Measurements from ENCODE around the gene GCNT4.

Gene GCNT4

DNA sequence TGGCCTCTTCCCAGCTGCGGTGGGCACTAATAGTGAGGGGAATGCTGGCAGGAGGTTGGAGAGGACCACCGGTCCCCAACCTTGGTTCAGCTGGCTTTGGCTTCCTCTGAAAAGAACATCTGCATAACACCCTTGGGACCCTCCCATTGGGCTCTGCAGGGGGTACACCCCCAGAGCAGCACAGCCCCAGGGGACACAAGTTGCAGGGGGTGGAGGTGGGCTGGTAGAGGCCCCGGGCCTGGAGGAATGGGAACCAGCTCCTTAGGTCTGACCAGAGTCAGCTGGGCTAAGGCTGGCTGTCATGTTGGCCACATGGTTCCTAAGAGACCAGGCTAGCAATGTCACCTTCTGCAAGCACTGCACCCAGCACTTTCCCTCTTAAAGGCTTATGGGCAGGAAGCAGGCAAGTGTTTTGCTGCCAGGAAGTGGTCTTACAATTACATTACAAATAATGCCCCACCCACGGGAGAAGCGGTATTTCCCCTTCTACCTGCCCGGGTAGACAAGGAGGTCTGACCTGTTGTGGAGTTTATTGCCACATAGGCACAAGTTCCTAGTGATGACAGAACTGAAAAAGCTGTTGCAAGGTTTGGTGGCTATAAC lies 18.1 kb downstream of the GCNT4 start:
- Histone ChIP-seq H2AK5ac (ENCODE audit: low read depth, low read length) (no peak overlapping the region), H4K91ac (ENCODE audit: low read depth, low read length, poor library complexity) (no peak overlapping the region), H3K4me3 (ENCODE audit: low read length in 2 of 2) (no peak overlapping the region), H2AFZ (ENCODE audit: low read length) (no peak overlapping the region), H3K79me1 (ENCODE audit: low read depth, low read length) (no peaks in the 10 kb centered on the region), H3K18ac (ENCODE audit: low read length) (no peak overlapping the region), H3K27ac (replicated peaks; ENCODE audit: low read length) (no peak overlapping the region), H2BK5ac (ENCODE audit: low read length) (no peak overlapping the region), H2BK120ac (ENCODE audit: low read depth, low read length) (no peak overlapping the region), H3K23ac (ENCODE audit: low read depth, low read length, poor library complexity) (peak overlapping the region; percentile 19), H3K4me1 (ENCODE audit: control insufficient read depth in 2 of 2, insufficient read depth in 1 of 2, low read depth in 1 of 2, low read length in 2 of 2) (no peaks in the 10 kb centered on the region), H3K4ac (ENCODE audit: low read length) (no peak overlapping the region), H3K27me3 (ENCODE audit: control insufficient read depth in 3 of 3, insufficient read depth in 3 of 3, low read depth in 1 of 3, low read length in 3 of 3) (no peaks in the 10 kb centered on the region), H3K9ac (ENCODE audit: low read depth, low read length, poor library complexity) (no peak overlapping the region), H2BK12ac (ENCODE audit: low read length) (no peak overlapping the region), H3K36me3 (replicated peaks in 1 of 2; ENCODE audit: control insufficient read depth in 2 of 2, insufficient read depth in 2 of 2, low read length in 2 of 2) (no peaks in the 10 kb centered on the region), H2BK15ac (ENCODE audit: low read length) (no peak overlapping the region), H3K4me2 (ENCODE audit: insufficient read depth, low read length, poor library complexity, severe bottlenecking) (no peak overlapping the region), H3K14ac (ENCODE audit: low read length) (no peak overlapping the region), H4K8ac (ENCODE audit: low read depth, low read length) (peak overlapping the region; percentile 84), H3K9me3 (replicated peaks in 1 of 2; ENCODE audit: control insufficient read depth in 2 of 2, insufficient read depth in 1 of 2, low read depth in 1 of 2, low read length in 2 of 2) (no peaks in the 10 kb centered on the region)
- no peak for DNase-seq (ENCODE audit: low spot score)
- WGBS, 2 donors (ENCODE audit: extremely low coverage in 2 of 2, insufficient read length in 2 of 2, insufficient replicate concordance in 1 of 2): no CpG with 5 or more reads among the region's 6 CpGs

DNA sequence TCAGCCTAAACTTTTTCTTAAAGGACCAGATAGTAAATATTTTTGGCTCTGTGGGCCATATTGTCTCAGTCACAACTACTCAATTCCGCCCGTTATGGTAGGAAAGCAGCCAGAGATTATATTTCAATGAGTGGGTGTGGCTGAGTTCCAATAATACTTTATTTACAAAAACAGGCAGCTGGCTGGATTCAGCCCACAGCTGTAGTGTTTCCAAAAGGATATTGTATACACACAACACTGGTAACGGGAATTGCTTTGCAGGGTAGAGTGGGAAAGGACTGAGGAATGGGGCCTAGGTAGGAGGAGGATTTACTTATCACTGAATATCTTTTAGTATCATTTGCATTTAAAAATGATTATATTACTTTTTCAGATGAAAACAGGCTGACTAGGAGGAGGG lies 21.0 kb downstream of the GCNT4 start:
- Histone ChIP-seq H2AK5ac (ENCODE audit: low read depth, low read length) (no peak overlapping the region), H2BK5ac (ENCODE audit: low read length) (no peak overlapping the region), H3K4me2 (ENCODE audit: insufficient read depth, low read length, poor library complexity, severe bottlenecking) (no peak overlapping the region), H3K79me1 (ENCODE audit: low read depth, low read length) (no peaks in the 10 kb centered on the region), H4K91ac (ENCODE audit: low read depth, low read length, poor library complexity) (no peak overlapping the region), H2BK15ac (ENCODE audit: low read length) (no peak overlapping the region), H4K8ac (ENCODE audit: low read depth, low read length) (no peak overlapping the region), H3K9me3 (replicated peaks in 1 of 2; ENCODE audit: control insufficient read depth in 2 of 2, insufficient read depth in 1 of 2, low read depth in 1 of 2, low read length in 2 of 2) (no peaks in the 10 kb centered on the region), H2AFZ (ENCODE audit: low read length) (no peak overlapping the region), H3K18ac (ENCODE audit: low read length) (no peak overlapping the region), H3K27me3 (ENCODE audit: control insufficient read depth in 3 of 3, insufficient read depth in 3 of 3, low read depth in 1 of 3, low read length in 3 of 3) (no peaks in the 10 kb centered on the region), H3K4me1 (ENCODE audit: control insufficient read depth in 2 of 2, insufficient read depth in 1 of 2, low read depth in 1 of 2, low read length in 2 of 2) (no peaks in the 10 kb centered on the region), H3K14ac (ENCODE audit: low read length) (no peak overlapping the region), H3K9ac (ENCODE audit: low read depth, low read length, poor library complexity) (no peak overlapping the region), H3K27ac (replicated peaks; ENCODE audit: low read length) (no peak overlapping the region), H3K23ac (ENCODE audit: low read depth, low read length, poor library complexity) (no peak overlapping the region), H2BK120ac (ENCODE audit: low read depth, low read length) (no peak overlapping the region), H3K36me3 (replicated peaks in 1 of 2; ENCODE audit: control insufficient read depth in 2 of 2, insufficient read depth in 2 of 2, low read length in 2 of 2) (no peaks in the 10 kb centered on the region), H3K4ac (ENCODE audit: low read length) (no peak overlapping the region), H3K4me3 (ENCODE audit: low read length in 2 of 2) (no peak overlapping the region), H2BK12ac (ENCODE audit: low read length) (no peak overlapping the region)
- no CpG with 5 or more reads among the region's 3 CpGs for WGBS, 2 donors (ENCODE audit: extremely low coverage in 2 of 2, insufficient read length in 2 of 2, insufficient replicate concordance in 1 of 2)
- no peak for DNase-seq (ENCODE audit: low spot score)

DNA sequence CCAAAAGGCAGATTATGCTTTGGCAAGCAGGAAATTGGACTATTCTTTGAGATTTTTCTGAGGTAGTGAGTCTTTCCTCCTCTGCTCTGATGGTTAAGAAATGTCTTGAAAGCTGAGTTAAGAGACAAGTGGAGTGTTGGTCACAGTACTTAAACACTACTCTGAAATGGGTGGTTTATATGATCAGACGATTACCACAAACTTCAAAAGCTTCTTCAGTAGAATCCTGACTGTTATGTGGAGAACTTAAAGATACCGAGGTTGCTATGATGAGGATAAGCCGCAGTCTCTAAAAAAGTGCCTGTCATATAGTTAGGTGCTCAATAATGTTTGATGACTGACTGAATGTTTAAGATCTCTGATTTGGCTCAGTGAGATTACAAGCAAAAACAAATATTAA lies 24.3 kb downstream of the GCNT4 start:
- WGBS, 2 donors (ENCODE audit: extremely low coverage in 2 of 2, insufficient read length in 2 of 2, insufficient replicate concordance in 1 of 2): no CpG with 5 or more reads among the region's 3 CpGs
- Histone ChIP-seq H2AFZ (ENCODE audit: low read length) (no peak overlapping the region), H4K8ac (ENCODE audit: low read depth, low read length) (no peak overlapping the region), H2BK120ac (ENCODE audit: low read depth, low read length) (no peak overlapping the region), H4K91ac (ENCODE audit: low read depth, low read length, poor library complexity) (no peak overlapping the region), H3K14ac (ENCODE audit: low read length) (no peak overlapping the region), H3K79me1 (ENCODE audit: low read depth, low read length) (no peaks in the 10 kb centered on the region), H3K4me1 (ENCODE audit: control insufficient read depth in 2 of 2, insufficient read depth in 1 of 2, low read depth in 1 of 2, low read length in 2 of 2) (no peaks in the 10 kb centered on the region), H3K27ac (replicated peaks; ENCODE audit: low read length) (no peak overlapping the region), H3K23ac (ENCODE audit: low read depth, low read length, poor library complexity) (no peak overlapping the region), H3K9me3 (replicated peaks in 1 of 2; ENCODE audit: control insufficient read depth in 2 of 2, insufficient read depth in 1 of 2, low read depth in 1 of 2, low read length in 2 of 2) (no peaks in the 10 kb centered on the region), H3K4me3 (ENCODE audit: low read length in 2 of 2) (no peak overlapping the region), H3K4me2 (ENCODE audit: insufficient read depth, low read length, poor library complexity, severe bottlenecking) (no peak overlapping the region), H2AK5ac (ENCODE audit: low read depth, low read length) (no peak overlapping the region), H3K36me3 (replicated peaks in 1 of 2; ENCODE audit: control insufficient read depth in 2 of 2, insufficient read depth in 2 of 2, low read length in 2 of 2) (no peaks in the 10 kb centered on the region), H3K27me3 (ENCODE audit: control insufficient read depth in 3 of 3, insufficient read depth in 3 of 3, low read depth in 1 of 3, low read length in 3 of 3) (no peaks in the 10 kb centered on the region), H2BK12ac (ENCODE audit: low read length) (no peak overlapping the region), H3K18ac (ENCODE audit: low read length) (no peak overlapping the region), H2BK15ac (ENCODE audit: low read length) (no peak overlapping the region), H2BK5ac (ENCODE audit: low read length) (no peak overlapping the region), H3K9ac (ENCODE audit: low read depth, low read length, poor library complexity) (no peak overlapping the region), H3K4ac (ENCODE audit: low read length) (no peak overlapping the region)
- DNase-seq (ENCODE audit: low spot score): no peak

DNA sequence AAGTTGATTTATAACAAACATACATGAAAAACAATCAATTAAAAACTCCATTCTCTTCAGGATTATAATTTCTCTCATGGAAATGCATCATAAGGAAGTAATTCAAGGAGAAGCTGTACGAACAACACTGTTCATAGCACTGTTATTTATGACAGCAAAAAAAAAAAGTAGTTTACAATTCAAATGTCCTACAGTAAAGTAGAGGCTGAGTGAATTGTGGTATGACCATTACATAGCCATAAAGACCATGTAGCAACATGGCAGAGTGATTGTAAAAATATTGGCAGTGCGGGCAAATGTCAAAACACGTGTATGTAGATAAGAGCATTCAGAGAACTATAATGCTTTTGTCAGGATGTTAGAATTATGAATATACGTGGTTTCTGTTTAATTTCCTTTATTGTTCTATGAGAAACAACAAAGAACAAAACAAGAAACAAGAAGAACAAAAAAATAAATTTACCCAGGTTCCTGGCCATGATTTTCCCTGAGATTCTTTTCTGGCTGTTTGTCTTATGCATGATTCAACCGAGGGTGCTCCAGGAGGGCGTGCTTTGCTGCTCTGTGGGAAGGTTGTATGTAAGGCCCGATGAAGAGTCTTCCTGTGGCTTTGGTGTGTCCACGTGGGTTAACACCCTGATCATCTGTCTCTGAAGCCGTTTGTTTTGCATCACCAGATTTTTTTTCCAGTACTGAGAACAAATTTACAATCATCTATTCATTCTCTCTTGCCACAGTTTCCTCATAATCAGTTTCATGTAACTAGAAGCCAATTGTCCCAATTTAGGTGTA lies 28.8 kb downstream of the GCNT4 start:
- Histone ChIP-seq H3K27me3 (ENCODE audit: control insufficient read depth in 3 of 3, insufficient read depth in 3 of 3, low read depth in 1 of 3, low read length in 3 of 3) (no peaks in the 10 kb centered on the region), H2AK5ac (ENCODE audit: low read depth, low read length) (no peak overlapping the region), H4K91ac (ENCODE audit: low read depth, low read length, poor library complexity) (no peak overlapping the region), H3K9ac (ENCODE audit: low read depth, low read length, poor library complexity) (no peak overlapping the region), H2BK12ac (ENCODE audit: low read length) (no peak overlapping the region), H2BK15ac (ENCODE audit: low read length) (no peak overlapping the region), H3K27ac (replicated peaks; ENCODE audit: low read length) (no peak overlapping the region), H2BK120ac (ENCODE audit: low read depth, low read length) (no peak overlapping the region), H3K4me2 (ENCODE audit: insufficient read depth, low read length, poor library complexity, severe bottlenecking) (no peak overlapping the region), H3K4me1 (ENCODE audit: control insufficient read depth in 2 of 2, insufficient read depth in 1 of 2, low read depth in 1 of 2, low read length in 2 of 2) (peaks cover 0 to 1% of the 10 kb centered on the region in 2 donors), H3K79me1 (ENCODE audit: low read depth, low read length) (no peaks in the 10 kb centered on the region), H3K14ac (ENCODE audit: low read length) (no peak overlapping the region), H2AFZ (ENCODE audit: low read length) (no peak overlapping the region), H2BK5ac (ENCODE audit: low read length) (no peak overlapping the region), H4K8ac (ENCODE audit: low read depth, low read length) (no peak overlapping the region), H3K4ac (ENCODE audit: low read length) (no peak overlapping the region), H3K9me3 (replicated peaks in 1 of 2; ENCODE audit: control insufficient read depth in 2 of 2, insufficient read depth in 1 of 2, low read depth in 1 of 2, low read length in 2 of 2) (no peaks in the 10 kb centered on the region), H3K4me3 (ENCODE audit: low read length in 2 of 2) (no peak overlapping the region), H3K36me3 (replicated peaks in 1 of 2; ENCODE audit: control insufficient read depth in 2 of 2, insufficient read depth in 2 of 2, low read length in 2 of 2) (no peaks in the 10 kb centered on the region), H3K23ac (ENCODE audit: low read depth, low read length, poor library complexity) (no peak overlapping the region), H3K18ac (ENCODE audit: low read length) (no peak overlapping the region)
- no CpG with 5 or more reads among the region's 9 CpGs for WGBS, 2 donors (ENCODE audit: extremely low coverage in 2 of 2, insufficient read length in 2 of 2, insufficient replicate concordance in 1 of 2)
- no peak for DNase-seq (ENCODE audit: low spot score)
